GM12873 (cell line): Measurements from ENCODE around the gene SLC17A9.

ENCODE experiments used
- TF ChIP-seq, protein P1 (sequence below): IDR thresholded peaks from 2 replicates; pipeline ENCODE4 v1.5.1; 2012; ENCODE audit warnings: low read depth, mild to moderate bottlenecking, moderate library complexity, low read length, control low read depth; ENCODE audit not compliant: insufficient read depth; ENCODE audit errors: missing control alignments

Gene SLC17A9

DNA sequence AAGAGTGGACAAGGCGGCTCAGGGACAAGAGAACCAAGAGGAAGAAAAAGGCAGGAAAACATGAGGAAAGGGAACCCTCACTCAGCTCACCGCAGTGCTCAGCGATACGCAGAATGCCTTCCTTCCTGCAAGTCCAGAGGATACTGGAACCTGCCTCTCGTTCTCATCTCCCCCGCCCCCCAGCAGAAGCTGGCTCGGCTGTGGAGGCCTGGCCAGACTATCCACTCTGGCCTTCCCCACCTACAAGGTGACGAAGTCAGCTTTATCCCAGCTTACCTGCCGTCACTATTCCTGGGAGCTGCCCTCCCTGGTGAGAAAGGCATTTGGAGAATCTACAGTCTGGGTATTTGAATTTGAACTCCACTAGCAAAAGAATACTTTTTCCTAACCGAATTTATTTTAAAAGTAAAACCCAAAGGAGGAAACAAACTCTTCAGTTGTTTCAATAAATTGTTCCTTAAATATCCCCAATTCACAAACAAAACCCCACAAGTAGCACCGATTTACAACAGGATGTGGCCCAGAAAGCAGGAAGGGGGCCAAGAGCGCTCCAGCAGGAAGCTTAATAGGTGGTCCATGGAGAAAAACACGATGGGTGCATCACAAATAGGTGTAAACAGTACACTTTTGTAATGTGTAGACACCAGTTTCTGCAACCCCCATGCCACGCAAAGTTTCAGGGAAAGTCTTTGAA is 24.1 kb upstream of the SLC17A9 start:
- TF ChIP-seq, protein P1, sequence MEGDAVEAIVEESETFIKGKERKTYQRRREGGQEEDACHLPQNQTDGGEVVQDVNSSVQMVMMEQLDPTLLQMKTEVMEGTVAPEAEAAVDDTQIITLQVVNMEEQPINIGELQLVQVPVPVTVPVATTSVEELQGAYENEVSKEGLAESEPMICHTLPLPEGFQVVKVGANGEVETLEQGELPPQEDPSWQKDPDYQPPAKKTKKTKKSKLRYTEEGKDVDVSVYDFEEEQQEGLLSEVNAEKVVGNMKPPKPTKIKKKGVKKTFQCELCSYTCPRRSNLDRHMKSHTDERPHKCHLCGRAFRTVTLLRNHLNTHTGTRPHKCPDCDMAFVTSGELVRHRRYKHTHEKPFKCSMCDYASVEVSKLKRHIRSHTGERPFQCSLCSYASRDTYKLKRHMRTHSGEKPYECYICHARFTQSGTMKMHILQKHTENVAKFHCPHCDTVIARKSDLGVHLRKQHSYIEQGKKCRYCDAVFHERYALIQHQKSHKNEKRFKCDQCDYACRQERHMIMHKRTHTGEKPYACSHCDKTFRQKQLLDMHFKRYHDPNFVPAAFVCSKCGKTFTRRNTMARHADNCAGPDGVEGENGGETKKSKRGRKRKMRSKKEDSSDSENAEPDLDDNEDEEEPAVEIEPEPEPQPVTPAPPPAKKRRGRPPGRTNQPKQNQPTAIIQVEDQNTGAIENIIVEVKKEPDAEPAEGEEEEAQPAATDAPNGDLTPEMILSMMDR, result no peak

DNA sequence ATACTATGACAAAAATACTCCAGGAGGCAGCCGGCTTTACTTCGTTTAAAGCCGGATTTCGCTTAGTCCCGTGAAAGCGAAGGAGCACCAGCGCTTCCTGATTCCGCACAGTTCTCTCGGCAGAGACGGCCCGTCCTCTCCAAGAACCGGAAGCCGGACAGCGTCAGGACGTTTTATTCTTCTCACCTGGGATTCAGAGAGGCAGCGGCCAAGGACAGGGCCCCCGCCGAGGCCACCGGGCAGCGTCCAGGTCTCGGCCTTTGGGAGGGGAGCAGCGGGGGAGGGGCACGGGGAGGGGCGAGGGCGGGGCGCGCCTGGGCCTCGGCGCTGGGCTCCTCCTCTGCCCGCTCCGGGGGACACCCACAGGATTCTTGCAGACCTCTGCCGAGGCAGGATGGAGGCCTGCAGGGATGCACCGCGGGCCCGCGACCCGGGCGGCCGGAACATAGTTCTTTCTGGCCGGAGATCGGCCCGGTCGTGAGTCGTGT is 23.4 kb upstream of the SLC17A9 start:
- TF ChIP-seq, protein P1, result no peak

DNA sequence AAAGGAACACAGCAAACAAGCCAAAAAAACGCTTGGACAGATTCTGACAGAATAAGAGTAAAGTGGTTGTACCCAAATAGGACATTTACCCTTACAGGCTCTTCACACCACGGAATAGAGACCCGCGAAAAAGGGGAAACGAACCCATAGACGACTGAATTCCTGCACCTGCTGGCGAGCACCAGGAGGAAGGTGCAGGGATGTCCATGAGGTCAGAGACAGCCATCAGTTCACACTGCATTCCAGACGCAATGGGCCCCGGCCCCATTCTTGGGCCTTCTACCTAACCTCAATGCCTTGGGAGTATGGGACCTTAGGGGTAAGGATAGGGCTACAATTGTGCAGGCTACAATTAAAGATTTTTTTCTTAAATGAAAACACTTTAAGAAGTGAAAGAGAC is 21.0 kb upstream of the SLC17A9 start:
- TF ChIP-seq, protein P1, result no peak

DNA sequence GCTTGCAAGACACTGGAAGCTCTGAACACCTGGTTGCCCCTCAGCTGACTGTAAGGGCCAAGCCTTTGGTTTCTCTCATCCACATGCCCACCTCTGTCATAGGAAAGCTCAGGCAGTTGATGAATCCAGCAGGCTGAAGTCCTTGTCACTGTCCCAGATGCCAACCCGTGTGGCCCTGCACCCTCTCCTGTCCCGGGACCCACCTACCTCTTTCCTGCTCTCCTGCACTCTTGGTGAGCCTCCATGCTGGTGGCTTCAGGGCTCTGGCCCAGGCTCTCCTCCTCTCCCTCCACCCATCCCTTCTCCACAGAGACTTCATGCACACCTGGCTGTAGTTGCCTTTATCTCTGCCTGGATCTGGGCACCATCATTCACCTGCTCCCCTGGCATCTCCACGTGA is 18.5 kb upstream of the SLC17A9 start:
- TF ChIP-seq, protein P1, result no peak

DNA sequence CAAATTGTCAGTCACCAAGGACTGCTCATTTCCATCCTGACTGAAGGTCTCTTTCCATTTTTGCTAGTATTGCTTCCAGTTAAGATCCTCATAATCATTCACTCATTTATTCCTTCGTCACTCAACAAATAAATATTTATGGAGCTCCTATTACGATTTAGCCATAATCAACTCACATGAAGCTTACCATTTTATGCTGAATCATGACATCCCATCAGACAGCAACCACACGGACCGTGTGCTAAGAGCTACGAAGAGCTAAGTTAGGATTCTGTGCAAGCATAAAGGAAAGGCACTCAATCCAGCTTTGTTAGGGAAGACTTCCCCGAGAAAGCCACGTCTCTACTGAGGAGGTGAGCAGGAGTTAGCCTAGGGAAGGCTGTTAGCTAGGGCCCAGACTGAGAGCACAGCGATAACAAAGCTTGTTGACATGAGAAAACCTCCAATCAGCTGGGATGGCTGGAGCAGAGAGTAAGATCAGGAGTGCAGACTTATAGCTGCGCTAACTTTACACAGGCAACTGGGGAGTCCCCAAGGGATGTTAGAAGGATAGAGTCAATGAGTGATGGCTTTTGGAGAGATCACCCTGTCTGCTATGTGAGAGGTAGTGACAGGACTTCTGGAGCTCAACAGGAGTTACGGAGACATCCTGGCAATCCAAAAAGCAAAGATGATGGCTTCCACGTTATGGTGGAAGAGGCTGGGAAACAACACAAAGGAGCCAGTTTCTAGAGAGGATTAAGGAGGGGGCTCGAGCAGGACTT is 17.1 kb upstream of the SLC17A9 start:
- TF ChIP-seq, protein P1, result no peak

DNA sequence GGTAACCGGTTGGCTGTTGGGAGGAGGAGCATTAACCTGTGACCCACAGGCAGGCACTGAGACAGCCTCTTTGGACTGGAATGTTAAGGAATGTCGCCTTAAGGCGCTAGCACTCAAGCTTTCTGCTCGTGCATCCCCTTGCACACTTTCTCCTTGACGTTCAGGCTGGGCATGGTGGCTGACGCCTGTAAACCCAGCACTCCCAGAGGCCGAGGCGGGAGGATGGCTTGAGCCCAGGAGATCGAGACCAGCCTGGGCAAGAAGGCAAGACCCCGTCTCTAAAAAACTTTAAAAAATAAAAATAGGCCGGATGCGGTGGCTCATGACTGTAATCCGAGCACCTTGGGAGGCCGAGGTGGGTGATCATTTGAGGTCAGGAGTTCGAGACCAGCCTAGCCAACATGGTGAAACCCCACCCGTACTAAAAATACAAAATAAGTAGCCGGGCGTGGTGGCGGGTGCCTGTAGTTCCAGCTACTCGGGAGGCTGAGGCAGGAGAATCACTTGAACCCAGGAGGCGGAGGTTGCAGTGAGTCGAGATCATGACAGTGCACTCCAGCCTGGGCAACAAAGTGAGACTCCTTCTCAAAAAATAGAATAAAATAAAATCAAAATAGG is 16.4 kb upstream of the SLC17A9 start:
- TF ChIP-seq, protein P1, result no peak
